GM12801 (cell line): ENCODE results near the gene ACKR3.

Source experiments
- TF ChIP-seq, protein P1 (sequence below): IDR thresholded peaks from one replicate; pipeline ENCODE4 v1.5.1; 2011; ENCODE audit warnings: control low read depth; ENCODE audit not compliant: insufficient read length; ENCODE audit errors: extremely low read depth

ACKR3 gene

GRCh38 chr2:236607471-236608187 lies 38.0 kb downstream of the ACKR3 start:
- TF ChIP-seq, protein P1, sequence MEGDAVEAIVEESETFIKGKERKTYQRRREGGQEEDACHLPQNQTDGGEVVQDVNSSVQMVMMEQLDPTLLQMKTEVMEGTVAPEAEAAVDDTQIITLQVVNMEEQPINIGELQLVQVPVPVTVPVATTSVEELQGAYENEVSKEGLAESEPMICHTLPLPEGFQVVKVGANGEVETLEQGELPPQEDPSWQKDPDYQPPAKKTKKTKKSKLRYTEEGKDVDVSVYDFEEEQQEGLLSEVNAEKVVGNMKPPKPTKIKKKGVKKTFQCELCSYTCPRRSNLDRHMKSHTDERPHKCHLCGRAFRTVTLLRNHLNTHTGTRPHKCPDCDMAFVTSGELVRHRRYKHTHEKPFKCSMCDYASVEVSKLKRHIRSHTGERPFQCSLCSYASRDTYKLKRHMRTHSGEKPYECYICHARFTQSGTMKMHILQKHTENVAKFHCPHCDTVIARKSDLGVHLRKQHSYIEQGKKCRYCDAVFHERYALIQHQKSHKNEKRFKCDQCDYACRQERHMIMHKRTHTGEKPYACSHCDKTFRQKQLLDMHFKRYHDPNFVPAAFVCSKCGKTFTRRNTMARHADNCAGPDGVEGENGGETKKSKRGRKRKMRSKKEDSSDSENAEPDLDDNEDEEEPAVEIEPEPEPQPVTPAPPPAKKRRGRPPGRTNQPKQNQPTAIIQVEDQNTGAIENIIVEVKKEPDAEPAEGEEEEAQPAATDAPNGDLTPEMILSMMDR = no peak

- TF ChIP-seq, protein P1 = no peak
Observed at GRCh38 chr2:236608188-236608525, 38.5 kb downstream of the ACKR3 start.

- TF ChIP-seq, protein P1 = no peak
Observed at GRCh38 chr2:236608710-236609109, 39.1 kb downstream of the ACKR3 start.

DNA sequence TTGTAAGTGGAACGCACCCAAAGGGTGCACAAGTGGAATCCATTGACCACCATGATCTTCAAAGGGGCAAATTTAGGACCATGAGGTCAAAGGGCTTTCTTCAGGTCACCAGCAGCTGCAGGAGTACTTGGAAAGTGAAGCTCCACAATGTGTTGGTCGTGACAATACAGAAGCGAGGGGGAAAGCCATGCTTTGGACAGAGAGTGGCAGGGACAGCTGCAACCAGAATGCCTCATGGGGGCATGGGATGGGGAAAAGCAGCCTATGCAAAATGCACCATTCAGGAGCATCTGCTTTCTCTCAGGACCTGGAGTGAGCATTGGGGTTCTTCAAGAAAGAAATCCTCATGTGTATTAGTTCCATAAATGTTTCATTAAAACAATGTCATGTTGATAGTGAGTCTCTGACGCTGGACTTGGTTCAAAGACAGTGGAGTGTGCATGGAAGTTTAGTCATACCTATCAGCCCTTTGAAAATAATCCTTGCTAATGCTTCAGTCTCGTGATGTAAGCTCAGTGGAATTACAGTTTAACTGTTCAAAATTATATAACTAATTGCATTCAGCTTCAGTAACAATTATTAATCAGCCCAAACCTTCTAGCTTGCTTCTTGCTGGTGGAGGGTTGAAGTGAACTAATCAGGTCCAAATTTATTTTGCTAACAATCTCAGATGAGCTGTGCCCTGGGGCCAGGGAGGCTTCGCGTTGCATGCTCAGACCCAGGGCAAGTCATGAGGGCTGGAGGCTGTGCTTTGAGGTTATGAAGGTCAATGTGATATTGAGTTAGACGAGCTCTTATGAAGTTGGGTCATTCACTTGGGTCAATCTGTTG lies 41.6 kb downstream of the ACKR3 start:
- TF ChIP-seq, protein P1 = no peak

- TF ChIP-seq, protein P1 = no peak
Observed at GRCh38 chr2:236612737-236613136, 43.1 kb downstream of the ACKR3 start.

DNA sequence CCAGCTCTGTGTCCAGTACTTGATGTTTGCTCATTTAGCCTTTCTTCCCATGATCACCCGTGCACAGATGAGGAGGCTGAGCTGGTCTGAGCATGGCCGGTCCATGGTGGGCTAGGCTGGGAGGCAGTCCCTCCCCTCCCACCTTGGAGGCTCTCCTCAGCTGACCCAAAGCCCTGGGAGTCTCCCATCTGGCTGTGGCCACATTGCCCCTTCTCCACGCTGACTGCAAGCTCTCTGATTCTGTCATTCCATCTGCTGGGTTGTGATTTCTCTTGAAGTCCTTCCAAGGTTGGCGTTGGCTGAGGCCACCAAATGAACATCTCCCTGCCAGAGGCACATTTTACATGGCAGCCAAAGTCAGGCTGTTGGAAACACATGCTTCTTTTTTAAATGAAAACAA lies 44.0 kb downstream of the ACKR3 start:
- TF ChIP-seq, protein P1 = no peak

GRCh38 chr2:236614551-236614950 lies 44.9 kb downstream of the ACKR3 start:
- TF ChIP-seq, protein P1 = no peak
